Muscle of back (tissue), 10 donors: Measurements from ENCODE around the gene DNAL1. TPM values are rescaled to one million over a fixed set of nuclear protein-coding genes. Genes with fewer than 3 reads are reported as not detected.

Source experiments
- polyA plus RNA-seq, 10 donors: library from polyadenylated mRNA; unstranded; fragments of 120-200 nt; gene quantifications; one replicate each; pipeline ENCODE4 v1.2.1, GENCODE V29; 2013; ENCODE audit not compliant: insufficient read length in 10 of 10

Gene DNAL1
- polyA plus RNA-seq, 10 donors, result 6.0 to 12.5 (median 8.9) TPM

Other genes with a start within 250 kb of the DNAL1 start
- 10 to 100 TPM; 24.0 to 44.3 (median 34.8) TPM for gene NUMB, start 186.4 kb upstream of the DNAL1 start, polyA plus RNA-seq
- gene RIOX1, start 154.1 kb upstream of the DNAL1 start, polyA plus RNA-seq, result 1 to 10 TPM; 4.4 to 8.7 (median 6.2) TPM
- gene ACOT1, start 107.8 kb upstream of the DNAL1 start, polyA plus RNA-seq, result 1 to 10 TPM; 1.6 to 5.6 (median 2.9) TPM
- 1 to 10 TPM in 5 of 10 donors, under 1 TPM in 5; 0.28 to 1.7 (median 1.0) TPM for gene HEATR4, start 86.0 kb upstream of the DNAL1 start, polyA plus RNA-seq
- gene ACOT2, start 75.8 kb upstream of the DNAL1 start, polyA plus RNA-seq, result 10 to 100 TPM; 20.6 to 35.6 (median 29.3) TPM
- gene ACOT4, start 53.1 kb upstream of the DNAL1 start, polyA plus RNA-seq, result under 1 TPM; 0.13 to 0.76 (median 0.34) TPM
- gene ACOT6, start 32.5 kb upstream of the DNAL1 start, polyA plus RNA-seq, result under 1 TPM in 1 of 10 donors, not detected in 9; 0.20 TPM
- 10 to 100 TPM; 19.9 to 37.9 (median 26.3) TPM for gene PNMA1, start 69.4 kb downstream of the DNAL1 start, polyA plus RNA-seq
- gene PTGR2, start 206.8 kb downstream of the DNAL1 start, polyA plus RNA-seq, result 10 to 100 TPM in 3 of 10 donors, 1 to 10 TPM in 7; 4.9 to 13.0 (median 7.7) TPM
- gene ZNF410, start 241.9 kb downstream of the DNAL1 start, polyA plus RNA-seq, result 10 to 100 TPM; 26.1 to 38.3 (median 32.8) TPM